Caco-2 (cell line): ENCODE measurements around the gene FRY. TPM values are rescaled to one million over a fixed set of nuclear protein-coding genes. Genes with fewer than 3 reads are reported as not detected.

Source experiments
- BruUV-seq: library from RNA; stranded (reverse); fragments of 400-500 nt; replicated peaks from 2 replicates; lab custom pipeline; 2021; lab: Mats Ljungman, UMichigan
- CTCF ChIA-PET: fragments of 300-600 bp; sonication (Branson Sonifier 250); formaldehyde crosslinking; loops from one replicate; lab custom pipeline; 2022; ENCODE audit warnings: antibody characterized with exemption; lab: Charles Lee
- POLR2A ChIA-PET: fragments of 300-600 bp; sonication (Branson Sonifier 250); formaldehyde crosslinking; loops from one replicate; lab custom pipeline; 2022; ENCODE audit warnings: antibody characterized with exemption; lab: Charles Lee
- DNase-seq, 2 experiments: peaks; one replicate each; pipeline versions ENCODE4 v3.0.0 to v3.0.0-alpha.2; 2020 to 2022
- H3K27me3 ChIP-seq: replicated peaks from 2 replicates; pipeline ENCODE4 v1.6.0; 2011; ENCODE audit warnings: low read length; ENCODE audit not compliant: control insufficient read depth, insufficient read depth
- H3K36me3 ChIP-seq: 2 replicates; pipeline ENCODE4 v1.5.1; 2011; ENCODE audit warnings: low read length; ENCODE audit not compliant: control insufficient read depth, insufficient read depth
- H3K4me1 ChIP-seq: fragments of 250-450 bp; sonication (Bioruptor Pico); 2 replicates; pipeline ENCODE4 v1.5.1; 2020; ENCODE audit warnings: mild to moderate bottlenecking
- H3K4me3 ChIP-seq: 2 replicates; pipeline ENCODE4 v1.5.1; 2011; ENCODE audit warnings: low read depth, mild to moderate bottlenecking, control low read depth, low read length
- H3K9me3 ChIP-seq: fragments of 250-450 bp; sonication (Bioruptor Pico); 2 replicates; pipeline ENCODE4 v1.5.1; 2020; ENCODE audit warnings: mild to moderate bottlenecking, moderate library complexity
- H3K27ac Mint-ChIP-seq: one replicate; pipeline ENCODE4 v1.8.0; 2022; ENCODE audit warnings: mixed read lengths; ENCODE audit not compliant: unreplicated experiment
- H3K27me3 Mint-ChIP-seq: one replicate; pipeline ENCODE4 v1.8.0; 2022; ENCODE audit warnings: mixed read lengths; ENCODE audit not compliant: insufficient read depth, unreplicated experiment
- H3K36me3 Mint-ChIP-seq: one replicate; pipeline ENCODE4 v1.8.0; 2022; ENCODE audit warnings: mild to moderate bottlenecking, mixed read lengths; ENCODE audit not compliant: insufficient read depth, unreplicated experiment
- H3K4me1 Mint-ChIP-seq: one replicate; pipeline ENCODE4 v1.8.0; 2022; ENCODE audit warnings: low read depth, mixed read lengths; ENCODE audit not compliant: unreplicated experiment
- H3K4me3 Mint-ChIP-seq: one replicate; pipeline ENCODE4 v1.8.0; 2022; ENCODE audit warnings: mild to moderate bottlenecking, moderate library complexity, mixed read lengths; ENCODE audit not compliant: unreplicated experiment
- H3K9me3 Mint-ChIP-seq: one replicate; pipeline ENCODE4 v1.8.0; 2022; ENCODE audit warnings: mixed read lengths; ENCODE audit not compliant: unreplicated experiment
- CTCF ChIP-seq, 2 experiments: fragments of 200-600 bp in 1 of 2; IDR thresholded peaks; 1 replicate in 1 of 2; 2 replicates in 1 of 2; pipeline versions ENCODE4 v1.5.1 to v1.8.0; 2011 to 2022; ENCODE audit warnings: antibody characterized with exemption in 1 of 2, control low read depth in 1 of 2, inconsistent platforms in 1 of 2, low read depth in 1 of 2, low read length in 1 of 2, mild to moderate bottlenecking in 1 of 2, moderate library complexity in 1 of 2; ENCODE audit not compliant: insufficient read depth in 1 of 2, severe bottlenecking in 1 of 2, unreplicated experiment in 1 of 2
- intact Hi-C: fragments of 100-400 bp; cut with micrococcal nuclease; formaldehyde crosslinking; loops from one replicate; pipeline ENCODE4 v1.10.0; 2022; ENCODE audit not compliant: unreplicated experiment
- total RNA-seq: library from RNA; stranded (reverse); gene quantifications from 2 replicates; pipeline ENCODE4 v1.2.3, GENCODE V29; 2022

The FRY gene
- total RNA-seq, 1 experiment from 2014 or later, result 118 TPM

GRCh38 chr13:32278426-32278825 lies 246.9 kb downstream of the FRY start:
- Histone ChIP-seq H3K4me1 (no peaks in the 10 kb centered on the region), H3K9me3 (no peaks in the 10 kb centered on the region), H3K36me3 (no peaks in the 10 kb centered on the region), H3K4me3 (no peak overlapping the region), H3K27me3 (no peaks in the 10 kb centered on the region)
- DNase-seq, result no peak
- TF ChIP-seq CTCF (IDR thresholded peaks at IDR 0.05; ENCODE audit: insufficient read depth in 1 of 2, low read depth in 1 of 2, low read length in 1 of 2, severe bottlenecking in 1 of 2, unreplicated experiment in 1 of 2), result no peak
- ChIA-PET POLR2A (no interaction called here), CTCF (no interaction called here)
- H3K27ac Mint-ChIP-seq, result no peak overlapping the region
- no peak overlapping the region for H3K4me3 Mint-ChIP-seq
- peaks cover 41% of the 10 kb centered on the region for H3K36me3 Mint-ChIP-seq
- H3K4me1 Mint-ChIP-seq, result peaks cover 5% of the 10 kb centered on the region
- intact Hi-C loops, result no loop called here
- BruUV-seq, result no TSS peak
- no peaks in the 10 kb centered on the region for H3K27me3 Mint-ChIP-seq
- no peaks in the 10 kb centered on the region for H3K9me3 Mint-ChIP-seq

- POLR2A ChIA-PET, result no interaction called here
- Mint-ChIP-seq H3K4me1 (peaks cover 5% of the 10 kb centered on the region), H3K27ac (no peak overlapping the region), H3K27me3 (no peaks in the 10 kb centered on the region), H3K4me3 (no peak overlapping the region), H3K9me3 (no peaks in the 10 kb centered on the region), H3K36me3 (peaks cover 18% of the 10 kb centered on the region)
- intact Hi-C loops, result no loop called here
- no peaks in the 10 kb centered on the region for H3K4me1 ChIP-seq
- BruUV-seq, result no TSS peak
- no peaks in the 10 kb centered on the region for H3K36me3 ChIP-seq
- DNase-seq, result no peak
- TF ChIP-seq CTCF (IDR thresholded peaks at IDR 0.05; ENCODE audit: insufficient read depth in 1 of 2, low read depth in 1 of 2, low read length in 1 of 2, severe bottlenecking in 1 of 2, unreplicated experiment in 1 of 2), result no peak
- H3K27me3 ChIP-seq, result no peaks in the 10 kb centered on the region
- H3K9me3 ChIP-seq, result no peaks in the 10 kb centered on the region
- no peak overlapping the region for H3K4me3 ChIP-seq
- CTCF ChIA-PET, result no interaction called here
Observed at GRCh38 chr13:32281096-32281495, 249.5 kb downstream of the FRY start.

GRCh38 chr13:32282096-32282711 lies 250.6 kb downstream of the FRY start:
- no TSS peak for BruUV-seq
- Mint-ChIP-seq H3K9me3 (no peaks in the 10 kb centered on the region), H3K4me3 (no peak overlapping the region), H3K27ac (no peak overlapping the region), H3K27me3 (no peaks in the 10 kb centered on the region), H3K4me1 (peaks cover 5% of the 10 kb centered on the region), H3K36me3 (peaks cover 8% of the 10 kb centered on the region)
- intact Hi-C loops, result no loop called here
- ChIA-PET POLR2A (interaction anchor here (0.6 kb wide), 1 partner anchor 219 kb away, joined by 5 read pairs; no protein-coding TSS in a partner anchor), CTCF (interaction anchor here (0.7 kb wide), 1 partner anchor 196 kb away, joined by 4 read pairs; no protein-coding TSS in a partner anchor)
- DNase-seq, result no peak
- Histone ChIP-seq H3K27me3 (no peaks in the 10 kb centered on the region), H3K36me3 (no peaks in the 10 kb centered on the region), H3K9me3 (no peaks in the 10 kb centered on the region), H3K4me3 (no peak overlapping the region), H3K4me1 (no peaks in the 10 kb centered on the region)
- TF ChIP-seq CTCF (IDR thresholded peaks at IDR 0.05; ENCODE audit: insufficient read depth in 1 of 2, low read depth in 1 of 2, low read length in 1 of 2, severe bottlenecking in 1 of 2, unreplicated experiment in 1 of 2), result no peak
